Astrocyte (in vitro differentiated cells and primary cell): Measurements from ENCODE around the gene USP3.

Experiments used
- CTCF ChIP-seq: IDR thresholded peaks from 2 replicates; pipeline ENCODE4 v1.5.1; 2011; ENCODE audit warnings: low read depth, mild to moderate bottlenecking, inconsistent platforms, low read length, moderate library complexity; ENCODE audit not compliant: insufficient read depth
- EZH2 ChIP-seq: IDR thresholded peaks from 2 replicates; pipeline ENCODE4 v1.6.1; 2012; ENCODE audit warnings: mild to moderate bottlenecking, low read length, inconsistent platforms; ENCODE audit not compliant: insufficient read depth

GRCh38 chr15:63530752-63531299 is 26.4 kb downstream of the USP3 start:
- no peak for TF ChIP-seq CTCF
- TF ChIP-seq EZH2: no peak
